ENCODE data around the gene SKIDA1. TPM values are rescaled to one million over a fixed set of nuclear protein-coding genes. Genes with fewer than 3 reads are reported as not detected.

Gene SKIDA1
- total and polyA plus RNA-seq, 3 experiments from 2014 or later = 0.20 to 0.35 (median 0.24) TPM

Other genes with a start within 250 kb of the SKIDA1 start
- gene MLLT10, start 8.6 kb upstream of the SKIDA1 start, total RNA-seq = 10 to 100 TPM; 35.6 to 37.2 TPM
- gene MLLT10, start 8.6 kb upstream of the SKIDA1 start, polyA plus RNA-seq = 7.4 TPM